Measurements from ENCODE around the gene PTPRD.

The PTPRD gene

GRCh38 chr9:9560382-9561035, 1052.3 kb downstream of the PTPRD start:
- H3K4me3 ChIP-seq (IDR thresholded peaks at IDR 0.05; ENCODE audit: insufficient read depth, low read depth, low read length) = no peak overlapping the region
- H3K27ac ChIP-seq = no peak overlapping the region
- no peak for TF ChIP-seq CTCF (conservative IDR thresholded peaks at IDR 0.05; ENCODE audit: low read depth, low read length)
- no peaks in the 10 kb centered on the region for H4K20me1 ChIP-seq (ENCODE audit: insufficient read depth)
- no peak overlapping the region for H3K9ac ChIP-seq
- H3K4me1 ChIP-seq (ENCODE audit: low read depth, poor library complexity, severe bottlenecking) = peaks cover 18% of the 10 kb centered on the region
- H3K4me2 ChIP-seq = no peak overlapping the region
- no peak overlapping the region for H2AFZ ChIP-seq (ENCODE audit: low read depth)
- no peaks in the 10 kb centered on the region for H3K27me3 ChIP-seq (ENCODE audit: insufficient read depth, low read depth)
- no peaks in the 10 kb centered on the region for H3K79me2 ChIP-seq (ENCODE audit: insufficient read depth, low read depth)
- H3K36me3 ChIP-seq (ENCODE audit: insufficient read depth) = no peaks in the 10 kb centered on the region

GRCh38 chr9:9558907-9559306, 1053.9 kb downstream of the PTPRD start:
- Histone ChIP-seq H3K27ac (no peak overlapping the region), H3K27me3 (ENCODE audit: insufficient read depth, low read depth) (no peaks in the 10 kb centered on the region), H3K36me3 (ENCODE audit: insufficient read depth) (no peaks in the 10 kb centered on the region), H3K9ac (no peak overlapping the region), H4K20me1 (ENCODE audit: insufficient read depth) (no peaks in the 10 kb centered on the region), H3K4me1 (ENCODE audit: low read depth, poor library complexity, severe bottlenecking) (peaks cover 18% of the 10 kb centered on the region), H3K4me2 (no peak overlapping the region), H2AFZ (ENCODE audit: low read depth) (no peak overlapping the region), H3K79me2 (ENCODE audit: insufficient read depth, low read depth) (no peaks in the 10 kb centered on the region), H3K4me3 (IDR thresholded peaks at IDR 0.05; ENCODE audit: insufficient read depth, low read depth, low read length) (no peak overlapping the region)
- TF ChIP-seq CTCF (conservative IDR thresholded peaks at IDR 0.05; ENCODE audit: low read depth, low read length) = no peak

GRCh38 chr9:9557804-9558334, 1054.9 kb downstream of the PTPRD start:
- no peaks in the 10 kb centered on the region for H3K27me3 ChIP-seq (ENCODE audit: insufficient read depth, low read depth)
- no peak overlapping the region for H3K9ac ChIP-seq
- H3K4me2 ChIP-seq = no peak overlapping the region
- H3K27ac ChIP-seq = no peak overlapping the region
- no peak for TF ChIP-seq CTCF (conservative IDR thresholded peaks at IDR 0.05; ENCODE audit: low read depth, low read length)
- no peaks in the 10 kb centered on the region for H3K79me2 ChIP-seq (ENCODE audit: insufficient read depth, low read depth)
- no peak overlapping the region for H3K4me3 ChIP-seq (IDR thresholded peaks at IDR 0.05; ENCODE audit: insufficient read depth, low read depth, low read length)
- H3K36me3 ChIP-seq (ENCODE audit: insufficient read depth) = no peaks in the 10 kb centered on the region
- no peaks in the 10 kb centered on the region for H4K20me1 ChIP-seq (ENCODE audit: insufficient read depth)
- no peak overlapping the region for H2AFZ ChIP-seq (ENCODE audit: low read depth)
- H3K4me1 ChIP-seq (ENCODE audit: low read depth, poor library complexity, severe bottlenecking) = peaks cover 28% of the 10 kb centered on the region

- Histone ChIP-seq H3K27ac (peak overlapping the region; percentile 27; the same call in 1 of the 2 replicates), H3K36me3 (ENCODE audit: insufficient read depth) (no peaks in the 10 kb centered on the region), H3K4me1 (ENCODE audit: low read depth, poor library complexity, severe bottlenecking) (peaks cover 35% of the 10 kb centered on the region), H3K4me2 (peak overlapping the region; percentile 29; the same call in 1 of the 2 replicates), H4K20me1 (ENCODE audit: insufficient read depth) (no peaks in the 10 kb centered on the region), H3K79me2 (ENCODE audit: insufficient read depth, low read depth) (no peaks in the 10 kb centered on the region), H3K9ac (no peak overlapping the region), H3K27me3 (ENCODE audit: insufficient read depth, low read depth) (no peaks in the 10 kb centered on the region), H3K4me3 (IDR thresholded peaks at IDR 0.05; ENCODE audit: insufficient read depth, low read depth, low read length) (no peak overlapping the region), H2AFZ (ENCODE audit: low read depth) (no peak overlapping the region)
- no peak for TF ChIP-seq CTCF (conservative IDR thresholded peaks at IDR 0.05; ENCODE audit: low read depth, low read length)
These were observed 1055.7 kb downstream of the PTPRD start for GRCh38 chr9:9556865-9557803.

All from KMS-11 (cell line).